BE2C (cell line): ENCODE measurements around the gene TNFRSF14.

ENCODE experiments used
- DNase-seq: peaks from one replicate; pipeline ENCODE4 v3.0.0-alpha.2; 2020
- H3K27me3 ChIP-seq: fragments of 250-450 bp; sonication (Bioruptor Pico); 2 replicates; pipeline ENCODE4 v1.5.1; 2020; ENCODE audit warnings: mild to moderate bottlenecking
- H3K36me3 ChIP-seq: fragments of 250-450 bp; sonication (Bioruptor Pico); 2 replicates; pipeline ENCODE4 v1.5.1; 2020; ENCODE audit warnings: mild to moderate bottlenecking
- H3K4me1 ChIP-seq: fragments of 250-450 bp; sonication (Bioruptor Pico); 2 replicates; pipeline ENCODE4 v1.5.1; 2020
- H3K4me3 ChIP-seq: 2 replicates; pipeline ENCODE4 v1.5.1; 2011; ENCODE audit warnings: low read depth, low read length
- H3K9me3 ChIP-seq: fragments of 250-450 bp; sonication (Bioruptor Pico); 2 replicates; pipeline ENCODE4 v1.5.1; 2020
- TF ChIP-seq, protein P1 (sequence below): IDR thresholded peaks from 2 replicates; pipeline ENCODE4 v1.5.1; 2012; ENCODE audit warnings: mild to moderate bottlenecking, low read depth, low read length

Gene TNFRSF14

GRCh38 chr1:2604844-2605508, 48.8 kb downstream of the TNFRSF14 start:
- Histone ChIP-seq H3K9me3 (no peaks in the 10 kb centered on the region), H3K4me1 (no peaks in the 10 kb centered on the region), H3K4me3 (no peak overlapping the region), H3K36me3 (no peaks in the 10 kb centered on the region), H3K27me3 (no peaks in the 10 kb centered on the region)
- TF ChIP-seq, protein P1, sequence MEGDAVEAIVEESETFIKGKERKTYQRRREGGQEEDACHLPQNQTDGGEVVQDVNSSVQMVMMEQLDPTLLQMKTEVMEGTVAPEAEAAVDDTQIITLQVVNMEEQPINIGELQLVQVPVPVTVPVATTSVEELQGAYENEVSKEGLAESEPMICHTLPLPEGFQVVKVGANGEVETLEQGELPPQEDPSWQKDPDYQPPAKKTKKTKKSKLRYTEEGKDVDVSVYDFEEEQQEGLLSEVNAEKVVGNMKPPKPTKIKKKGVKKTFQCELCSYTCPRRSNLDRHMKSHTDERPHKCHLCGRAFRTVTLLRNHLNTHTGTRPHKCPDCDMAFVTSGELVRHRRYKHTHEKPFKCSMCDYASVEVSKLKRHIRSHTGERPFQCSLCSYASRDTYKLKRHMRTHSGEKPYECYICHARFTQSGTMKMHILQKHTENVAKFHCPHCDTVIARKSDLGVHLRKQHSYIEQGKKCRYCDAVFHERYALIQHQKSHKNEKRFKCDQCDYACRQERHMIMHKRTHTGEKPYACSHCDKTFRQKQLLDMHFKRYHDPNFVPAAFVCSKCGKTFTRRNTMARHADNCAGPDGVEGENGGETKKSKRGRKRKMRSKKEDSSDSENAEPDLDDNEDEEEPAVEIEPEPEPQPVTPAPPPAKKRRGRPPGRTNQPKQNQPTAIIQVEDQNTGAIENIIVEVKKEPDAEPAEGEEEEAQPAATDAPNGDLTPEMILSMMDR = no peak
- DNase-seq = no peak

DNA sequence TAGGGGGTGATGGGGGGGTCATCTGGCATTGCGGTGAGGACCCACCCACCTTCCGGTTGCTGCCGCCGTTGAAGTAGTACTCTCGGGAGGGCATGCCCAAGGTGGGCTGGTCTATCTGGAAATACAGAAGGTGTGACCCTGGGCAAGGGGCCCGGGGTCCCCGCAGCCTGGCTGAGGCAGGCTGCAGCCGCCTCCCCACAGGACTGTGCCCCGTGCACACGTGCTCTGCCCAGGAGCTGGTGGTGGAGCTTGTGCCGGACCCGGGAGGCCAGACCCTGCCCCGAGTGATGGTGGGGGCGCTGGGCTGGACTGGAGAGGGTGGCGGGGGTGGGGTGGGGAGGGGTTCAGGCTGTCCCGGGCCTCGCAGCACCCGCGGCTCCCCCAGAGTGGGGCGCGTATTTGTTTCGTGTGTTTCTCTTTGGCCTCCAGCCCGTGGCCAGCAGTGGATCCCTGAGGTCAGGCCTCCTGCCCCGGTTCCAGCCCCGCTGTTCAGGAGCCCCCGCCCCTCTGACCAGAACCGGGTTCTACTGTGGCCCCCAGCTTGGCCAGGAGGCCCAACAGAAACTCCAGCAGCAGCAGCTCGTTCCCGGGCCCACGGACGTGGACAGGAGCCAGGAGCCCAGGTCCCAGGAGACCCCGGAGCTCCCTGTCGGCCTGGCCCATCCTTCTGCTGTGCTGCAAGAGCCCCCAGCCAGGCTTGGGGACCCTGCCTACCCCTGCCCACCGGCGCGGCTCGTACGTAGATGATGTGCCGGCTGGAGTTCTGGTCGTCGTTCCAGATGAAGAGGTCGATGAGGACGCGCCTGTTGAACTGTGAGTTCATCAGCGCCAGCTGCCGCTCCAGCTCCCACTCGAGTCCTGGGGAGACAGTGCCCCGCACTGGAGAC, 49.6 kb downstream of the TNFRSF14 start:
- TF ChIP-seq, protein P1 = no peak
- no peaks in the 10 kb centered on the region for H3K36me3 ChIP-seq
- no peaks in the 10 kb centered on the region for H3K4me1 ChIP-seq
- no peak for DNase-seq
- H3K9me3 ChIP-seq = no peaks in the 10 kb centered on the region
- H3K4me3 ChIP-seq = no peak overlapping the region
- H3K27me3 ChIP-seq = no peaks in the 10 kb centered on the region

DNA sequence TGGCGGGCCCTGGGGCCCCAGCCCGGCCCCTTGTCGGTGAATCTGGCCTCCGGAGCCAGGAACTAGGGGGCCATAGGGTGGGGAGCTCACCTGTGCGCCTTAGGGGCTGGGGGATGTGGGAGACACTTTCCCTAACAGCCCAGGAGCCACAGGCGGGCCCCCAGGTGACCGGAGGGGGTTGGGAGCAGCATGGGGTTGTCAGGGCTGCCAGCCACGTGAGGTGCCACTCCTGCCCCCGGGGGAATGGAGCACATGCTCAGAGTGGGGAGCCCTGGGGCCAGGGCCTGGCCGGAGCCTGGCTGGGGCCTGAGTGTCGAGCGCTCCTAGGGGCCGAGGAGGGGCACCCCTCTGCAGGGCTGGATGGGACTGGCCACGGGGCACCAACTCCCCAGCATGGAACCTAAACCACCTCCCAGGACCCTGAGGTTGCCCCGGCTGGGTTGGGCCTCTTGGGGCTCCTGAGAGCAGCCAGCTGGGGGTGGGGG, 50.3 kb downstream of the TNFRSF14 start:
- Histone ChIP-seq H3K9me3 (no peaks in the 10 kb centered on the region), H3K27me3 (no peaks in the 10 kb centered on the region), H3K4me1 (no peaks in the 10 kb centered on the region), H3K36me3 (no peaks in the 10 kb centered on the region), H3K4me3 (no peak overlapping the region)
- DNase-seq = no peak
- TF ChIP-seq, protein P1 = no peak

GRCh38 chr1:2606881-2607621, 50.9 kb downstream of the TNFRSF14 start:
- Histone ChIP-seq H3K36me3 (no peaks in the 10 kb centered on the region), H3K9me3 (no peaks in the 10 kb centered on the region), H3K27me3 (no peaks in the 10 kb centered on the region), H3K4me1 (no peaks in the 10 kb centered on the region), H3K4me3 (no peak overlapping the region)
- TF ChIP-seq, protein P1 = no peak
- no peak for DNase-seq

DNA sequence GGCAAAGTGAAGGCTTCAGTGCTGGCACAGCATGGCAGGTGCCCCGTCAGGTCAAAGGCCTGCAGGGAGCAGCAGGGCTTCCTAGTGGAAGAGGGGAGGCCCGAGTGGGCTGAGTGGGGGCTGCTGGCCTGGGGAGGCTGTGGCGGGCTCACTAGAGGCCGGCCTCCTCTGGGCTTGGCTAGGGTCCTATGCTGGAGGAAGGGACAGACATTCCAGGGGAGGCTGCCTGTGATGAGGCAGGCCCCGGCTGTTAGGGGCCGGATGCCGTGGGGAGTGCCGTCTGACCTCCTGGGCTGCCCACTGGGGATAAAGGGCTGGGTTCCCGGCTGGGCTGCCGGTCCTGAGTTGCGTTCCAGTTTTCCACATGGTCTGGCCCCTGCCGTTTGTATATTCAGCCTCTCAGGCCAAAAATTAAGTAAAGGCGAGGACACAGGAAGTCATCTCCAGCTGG, 51.5 kb downstream of the TNFRSF14 start:
- H3K27me3 ChIP-seq = no peaks in the 10 kb centered on the region
- no peaks in the 10 kb centered on the region for H3K9me3 ChIP-seq
- TF ChIP-seq, protein P1 = no peak
- H3K36me3 ChIP-seq = no peaks in the 10 kb centered on the region
- DNase-seq = no peak
- H3K4me1 ChIP-seq = no peaks in the 10 kb centered on the region
- no peak overlapping the region for H3K4me3 ChIP-seq
